HEK293T (cell line): ENCODE results near the gene KERA.

Experiments
- CTCF ChIA-PET: fragments of 350-600 bp; formaldehyde crosslinking; extraction: SDS; loops from one replicate; lab custom pipeline; 2021; ENCODE audit warnings: antibody characterized with exemption, inconsistent platforms; lab: Yijun Ruan, JAX
- POLR2A ChIA-PET: fragments of 350-600 bp; formaldehyde crosslinking; extraction: SDS; loops from one replicate; lab custom pipeline; 2020; ENCODE audit warnings: antibody characterized with exemption, inconsistent platforms; lab: Yijun Ruan, JAX
- DNase-seq: peaks from one replicate; pipeline ENCODE4 v3.0.0; 2012; ENCODE audit warnings: mixed read lengths; ENCODE audit errors: extremely low spot score
- BHLHE40 ChIP-seq: fragments of 450-650 bp; IDR thresholded peaks from 2 replicates; pipeline ENCODE4 v1.6.1; 2016; ENCODE audit warnings: mild to moderate bottlenecking, moderate library complexity, borderline replicate concordance
- CTBP1 ChIP-seq: fragments of 450-650 bp; IDR thresholded peaks from 2 replicates; pipeline ENCODE4 v1.6.1; 2016; ENCODE audit warnings: borderline replicate concordance
- ELF4 ChIP-seq: fragments of 450-650 bp; IDR thresholded peaks from 2 replicates; pipeline ENCODE4 v1.6.1; 2017; ENCODE audit warnings: antibody characterized with exemption
- FOXA1 ChIP-seq: fragments of 450-650 bp; IDR thresholded peaks from 2 replicates; pipeline ENCODE4 v1.6.1; 2016; ENCODE audit warnings: mild to moderate bottlenecking
- FOXK2 ChIP-seq: fragments of 450-650 bp; IDR thresholded peaks from 2 replicates; pipeline ENCODE4 v1.6.1; 2016; ENCODE audit warnings: mild to moderate bottlenecking
- FOXM1 ChIP-seq: fragments of 450-650 bp; IDR thresholded peaks from 2 replicates; pipeline ENCODE4 v1.6.1; 2017; ENCODE audit warnings: mild to moderate bottlenecking, borderline replicate concordance
- HDGF ChIP-seq: fragments of 450-650 bp; IDR thresholded peaks from 2 replicates; pipeline ENCODE4 v1.6.1; 2017; ENCODE audit warnings: antibody characterized with exemption, borderline replicate concordance
- L3MBTL2 ChIP-seq: fragments of 450-650 bp; conservative IDR thresholded peaks from 2 replicates; pipeline ENCODE4 v1.6.1; 2016; ENCODE audit warnings: mild to moderate bottlenecking
- LEF1 ChIP-seq: fragments of 450-650 bp; IDR thresholded peaks from 2 replicates; pipeline ENCODE4 v1.6.1; 2017; ENCODE audit warnings: mild to moderate bottlenecking, borderline replicate concordance
- NFRKB ChIP-seq: fragments of 450-650 bp; IDR thresholded peaks from 2 replicates; pipeline ENCODE4 v1.6.1; 2016; ENCODE audit warnings: mild to moderate bottlenecking, moderate library complexity
- PKNOX1 ChIP-seq: fragments of 450-650 bp; IDR thresholded peaks from 2 replicates; pipeline ENCODE4 v1.6.1; 2016
- SP1 ChIP-seq: fragments of 450-650 bp; IDR thresholded peaks from 2 replicates; pipeline ENCODE4 v1.6.1; 2017
- SUZ12 ChIP-seq: fragments of 450-650 bp; IDR thresholded peaks from 2 replicates; pipeline ENCODE4 v1.6.1; 2016; ENCODE audit warnings: mild to moderate bottlenecking
- ZNF384 ChIP-seq: fragments of 450-650 bp; IDR thresholded peaks from 2 replicates; pipeline ENCODE4 v1.6.1; 2016

Gene KERA

GRCh38 chr12:91053951-91054715 lies 3.7 kb downstream of the KERA start:
- ChIA-PET POLR2A (no interaction called here), CTCF (no interaction called here)
- TF ChIP-seq LEF1, result no peak
- no peak for DNase-seq

- POLR2A ChIA-PET, result no interaction called here
- CTCF ChIA-PET, result no interaction called here
- no peak for DNase-seq
- no peak for TF ChIP-seq NFRKB
- no peak for TF ChIP-seq BHLHE40
- no peak for TF ChIP-seq FOXK2
These were observed 5.8 kb downstream of the KERA start for GRCh38 chr12:91052026-91052425.

- DNase-seq, result no peak
- ChIA-PET POLR2A (no interaction called here), CTCF (no interaction called here)
- TF ChIP-seq L3MBTL2 (no peak), ELF4 (no peak), PKNOX1 (no peak), HDGF (no peak), SUZ12 (no peak), CTBP1 (no peak)
These were observed 13.2 kb downstream of the KERA start for GRCh38 chr12:91044586-91044985.

GRCh38 chr12:91043408-91043807 lies 14.4 kb downstream of the KERA start:
- TF ChIP-seq HDGF (no peak), LEF1 (no peak), SUZ12 (no peak), ELF4 (no peak), PKNOX1 (no peak), NFRKB (no peak), BHLHE40 (no peak), CTBP1 (no peak)
- POLR2A ChIA-PET, result no interaction called here
- DNase-seq, result no peak
- CTCF ChIA-PET, result no interaction called here

GRCh38 chr12:91040096-91040755 lies 17.6 kb downstream of the KERA start:
- TF ChIP-seq PKNOX1 (no peak), ELF4 (no peak), FOXM1 (no peak), FOXA1 (no peak), L3MBTL2 (no peak), FOXK2 (no peak), SUZ12 (no peak)
- CTCF ChIA-PET, result no interaction called here
- DNase-seq, result no peak
- POLR2A ChIA-PET, result no interaction called here

- POLR2A ChIA-PET, result no interaction called here
- DNase-seq, result no peak
- CTCF ChIA-PET, result no interaction called here
- TF ChIP-seq PKNOX1 (no peak), SUZ12 (no peak), SP1 (no peak), FOXM1 (no peak), ZNF384 (no peak), L3MBTL2 (no peak), HDGF (no peak), NFRKB (no peak)
These were observed 20.5 kb downstream of the KERA start for GRCh38 chr12:91037276-91037675.

GRCh38 chr12:91033251-91033650 lies 24.6 kb downstream of the KERA start:
- TF ChIP-seq LEF1, result no peak
- TF ChIP-seq FOXK2, result no peak
- no peak for TF ChIP-seq FOXA1
- no peak for TF ChIP-seq HDGF
- no peak for TF ChIP-seq NFRKB
- TF ChIP-seq FOXM1, result no peak
- no peak for TF ChIP-seq ELF4
- TF ChIP-seq CTBP1, result no peak
- TF ChIP-seq BHLHE40, result no peak
- CTCF ChIA-PET, result no interaction called here
- DNase-seq, result no peak
- POLR2A ChIA-PET, result no interaction called here
